Hypothalamus (tissue), 51 donors: ENCODE measurements around the gene C1QB.
"Not testable (repeated sequence)": the region's sequence is repeated elsewhere in the genome, so short reads cannot be mapped to it uniquely, and the experiment has no call there.

Experiments
- DNase-seq, 51 donors: peaks; one replicate each; lab custom pipeline; 2025; lab: John Stamatoyannopoulos, UW

The C1QB gene

DNA sequence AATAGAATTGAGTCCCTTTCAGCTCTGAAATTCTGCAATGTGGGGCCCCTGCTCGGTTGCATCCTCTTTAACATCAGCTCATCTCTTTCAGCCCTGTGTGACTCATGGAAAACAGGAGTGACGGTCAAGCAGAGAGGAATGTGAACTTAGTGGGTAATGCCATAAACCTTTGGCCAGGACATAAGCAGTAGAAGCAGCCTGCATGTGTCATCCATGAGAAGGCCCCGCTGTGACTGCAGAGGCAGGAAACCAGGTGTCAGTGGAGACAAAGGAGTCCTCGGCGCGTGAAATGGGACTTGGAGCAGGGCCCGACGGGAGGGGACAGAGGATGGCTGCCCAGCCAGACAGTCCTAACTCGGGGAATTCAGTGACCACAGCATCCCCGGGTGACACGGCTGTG is 36.5 kb downstream of the C1QB start:
- no peak for DNase-seq

DNA sequence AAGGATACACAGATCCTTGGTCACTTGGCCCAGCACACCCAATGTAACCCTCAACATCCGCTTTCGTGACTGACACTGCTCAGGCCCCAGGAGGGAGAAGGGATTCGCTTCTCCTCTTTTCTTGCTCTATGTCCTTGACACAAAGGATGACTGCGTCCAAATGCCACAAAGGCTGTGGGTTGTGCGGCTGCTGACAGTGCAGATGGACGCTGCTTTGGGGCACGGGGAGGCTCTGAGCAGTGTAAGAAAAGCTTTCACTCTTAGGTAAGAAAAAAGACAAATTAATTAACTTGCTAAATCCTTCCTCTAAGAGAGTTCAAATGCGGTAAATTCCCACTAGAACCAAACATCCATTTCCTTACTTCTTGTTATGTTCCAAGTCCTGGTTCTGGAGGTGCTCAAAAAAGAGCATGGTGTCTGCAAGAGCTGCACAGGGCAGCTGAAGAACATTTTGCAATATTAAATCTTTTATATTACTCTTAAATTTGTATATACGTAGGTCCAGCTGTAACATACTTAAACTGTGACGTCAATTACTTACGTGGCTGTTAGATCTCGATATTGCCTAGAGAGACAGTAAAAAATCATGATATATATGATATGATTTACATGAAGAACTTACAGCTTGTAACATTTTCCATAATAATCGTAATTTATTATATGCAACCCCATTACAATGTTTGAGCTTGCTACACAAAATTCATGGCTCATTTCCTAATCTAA is 38.2 kb downstream of the C1QB start:
- DNase-seq = no peak

DNA sequence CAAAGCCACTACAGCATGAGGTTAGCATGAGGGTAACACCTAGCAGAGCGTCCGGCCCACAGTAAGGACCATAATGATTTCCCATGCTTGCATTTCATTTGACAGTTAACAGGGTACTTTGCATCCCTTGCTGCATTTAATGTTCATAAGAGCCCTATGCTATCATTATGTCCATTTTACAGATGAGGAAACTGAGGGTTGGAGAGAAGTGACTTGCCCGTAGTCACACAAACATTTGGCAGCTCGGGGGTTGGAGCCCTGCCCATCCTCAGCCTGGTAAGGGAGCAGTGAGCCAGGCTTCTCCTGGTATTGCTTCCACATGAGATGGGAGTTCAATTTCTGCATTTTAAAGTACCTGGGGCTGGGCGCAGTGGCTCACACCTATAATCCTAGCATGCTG is 41.1 kb downstream of the C1QB start:
- DNase-seq = no peak

DNA sequence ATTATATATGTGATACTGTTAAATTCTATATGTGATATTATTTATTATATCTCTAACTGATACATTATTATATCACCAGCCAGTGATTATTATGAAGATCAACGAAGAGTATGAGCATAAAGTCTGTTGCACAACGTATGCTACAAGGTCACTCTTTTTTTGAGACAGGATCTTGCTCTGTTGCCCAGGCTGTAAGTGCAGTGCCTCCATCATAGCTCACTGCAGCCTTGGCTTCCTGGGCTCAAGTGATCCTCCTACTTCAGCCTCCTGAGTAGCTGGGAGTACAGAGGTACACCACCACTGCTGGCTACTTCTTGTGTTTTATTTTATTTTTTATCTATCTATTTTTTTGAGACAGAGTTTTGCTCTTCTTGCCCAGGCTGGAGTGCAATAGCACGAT is 43.6 kb downstream of the C1QB start:
- DNase-seq = no peak

DNA sequence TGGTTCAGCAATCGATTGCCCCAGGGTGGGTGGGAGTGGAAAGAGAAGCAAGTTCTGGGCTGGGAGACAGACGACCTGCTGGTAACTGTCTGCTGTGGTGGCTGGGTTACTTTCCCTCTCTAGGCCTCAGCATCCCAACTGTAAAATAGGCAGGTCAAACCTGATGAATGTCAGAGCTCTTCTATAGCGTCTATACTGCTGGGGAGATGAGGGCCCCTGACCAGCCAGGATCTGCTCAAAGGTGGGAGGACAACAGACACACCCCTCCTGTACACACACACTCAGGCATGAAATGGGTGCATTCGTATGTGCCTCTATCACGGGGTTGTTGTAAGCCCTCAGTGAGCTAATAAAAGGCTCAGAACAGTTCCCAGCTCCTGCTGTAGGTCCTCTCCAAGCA is 44.9 kb downstream of the C1QB start:
- no peak for DNase-seq

DNA sequence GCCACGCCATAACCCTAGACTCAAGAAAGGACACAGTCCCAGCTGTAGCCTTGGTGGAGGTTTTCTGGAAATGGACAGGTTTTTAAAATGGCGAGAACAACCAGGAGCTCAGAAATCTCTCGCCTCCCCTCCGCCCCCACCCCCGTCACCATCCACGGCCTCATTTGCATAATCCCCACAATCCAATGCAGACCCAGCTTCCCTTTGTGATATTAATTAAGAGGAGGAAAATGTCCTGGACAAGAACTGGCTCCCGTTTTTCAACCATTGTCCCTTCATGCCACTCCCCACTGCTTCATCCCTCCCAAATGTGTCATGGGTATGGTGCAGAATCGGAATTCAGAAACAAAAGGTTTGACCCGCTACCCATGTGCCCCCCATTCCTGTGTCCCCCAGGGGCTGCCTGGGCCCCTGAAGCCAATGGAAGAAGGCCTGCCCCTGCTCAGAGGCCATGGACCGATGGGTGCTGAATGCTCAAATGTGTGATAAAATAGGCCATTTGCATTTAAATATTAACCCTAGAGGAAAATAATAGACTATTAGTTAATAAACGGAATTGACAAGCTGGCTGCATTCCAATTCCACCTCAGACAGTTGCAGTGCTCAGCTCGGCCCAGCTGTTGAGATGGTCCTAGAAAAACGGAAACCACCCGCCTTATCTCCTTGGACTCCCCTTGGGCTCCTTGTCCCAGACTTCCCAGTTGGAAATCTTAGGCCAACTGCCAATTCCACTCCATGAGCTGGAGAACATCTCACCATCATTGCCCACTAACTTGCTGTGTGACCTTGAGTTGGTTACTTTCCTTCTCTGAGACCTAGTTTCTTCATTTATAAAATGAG is 46.9 kb downstream of the C1QB start:
- no peak for DNase-seq

DNA sequence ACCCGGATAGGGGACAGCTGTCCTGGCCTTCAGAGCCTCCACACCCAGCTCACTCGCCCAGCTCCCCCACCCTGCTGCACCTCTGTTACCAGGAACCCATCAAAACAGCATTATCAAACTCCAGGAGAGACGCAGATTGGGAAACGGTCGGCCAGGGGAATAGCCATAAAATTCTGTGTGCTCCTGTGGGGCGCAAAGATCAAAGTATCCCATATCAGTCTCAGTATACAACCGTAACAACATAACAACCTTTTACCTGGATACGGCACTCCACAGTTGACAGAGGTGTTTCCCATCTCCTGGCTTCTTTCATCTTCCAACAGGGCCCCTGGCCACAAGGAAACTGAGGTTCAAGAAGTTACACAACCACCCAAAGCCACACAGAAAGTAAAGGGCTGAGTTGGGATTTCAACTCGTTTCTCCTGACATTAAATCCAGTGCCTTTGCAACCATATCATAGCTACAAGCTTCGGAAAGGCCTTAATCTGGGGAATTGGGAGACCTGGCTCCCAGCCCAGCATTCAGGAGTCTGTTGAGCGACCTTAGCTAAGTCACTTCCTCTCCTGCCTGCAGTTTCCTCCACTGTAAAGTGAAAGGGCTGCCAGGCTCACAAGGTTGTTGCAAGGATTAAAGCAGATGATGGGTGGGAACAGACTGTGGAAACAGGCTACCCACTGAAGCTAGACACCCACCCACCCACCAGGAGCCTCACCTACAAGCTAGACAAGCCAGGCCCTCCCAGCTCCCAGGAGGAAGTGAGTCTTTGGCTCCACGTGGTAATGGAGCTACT is 49.5 kb downstream of the C1QB start:
- DNase-seq = no peak

DNA sequence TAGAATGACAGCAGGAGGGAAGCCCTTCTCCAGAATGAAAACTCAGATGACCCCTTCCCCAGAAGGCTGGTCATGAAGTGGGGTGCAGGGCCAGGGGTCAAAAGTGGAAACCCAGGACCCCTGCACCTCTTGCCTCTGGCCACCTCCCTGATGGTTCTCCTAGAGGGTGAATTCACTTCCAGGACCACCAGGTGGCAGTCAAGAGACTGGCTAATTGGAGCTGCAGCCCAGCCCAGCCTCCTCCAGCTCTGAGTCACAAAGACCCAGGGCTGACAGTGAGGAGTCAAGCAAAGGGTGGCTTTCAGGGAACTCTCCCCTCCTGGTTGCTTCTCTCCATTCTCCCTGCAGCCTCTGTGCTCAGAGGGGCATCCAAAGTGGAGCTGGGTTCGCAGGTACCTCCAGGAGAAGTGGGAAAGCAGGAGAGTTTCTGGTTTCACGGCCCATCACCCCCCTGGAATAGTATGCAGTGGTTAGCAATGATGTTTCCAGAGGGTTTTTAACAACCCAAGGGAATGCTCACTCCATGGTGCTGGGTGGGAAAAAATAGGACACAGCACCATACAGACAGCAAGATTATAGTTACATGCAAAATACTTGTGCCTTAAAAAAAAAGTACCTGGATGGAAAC is 51.5 kb downstream of the C1QB start:
- peak in 50 of 51 donors; percentile 9 to 91 (median 71) for DNase-seq

DNA sequence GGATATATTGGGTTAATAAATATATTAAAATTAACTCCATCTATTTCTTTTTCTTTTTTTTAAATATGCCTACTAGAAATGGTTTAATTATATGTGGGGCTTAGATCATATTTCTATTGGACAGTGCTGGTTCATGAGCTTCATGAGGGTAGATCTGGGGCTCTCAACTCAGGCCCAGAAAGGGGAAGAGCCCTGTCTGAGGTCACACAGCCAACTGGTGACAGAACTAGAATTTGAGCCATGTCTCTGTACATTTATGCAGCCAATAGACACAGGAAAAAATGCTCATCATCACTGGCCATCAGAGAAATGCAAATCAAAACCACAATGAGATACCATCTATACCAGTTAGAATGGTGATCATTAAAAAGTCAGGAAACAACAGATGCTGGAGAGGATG is 52.5 kb downstream of the C1QB start:
- no peak for DNase-seq

DNA sequence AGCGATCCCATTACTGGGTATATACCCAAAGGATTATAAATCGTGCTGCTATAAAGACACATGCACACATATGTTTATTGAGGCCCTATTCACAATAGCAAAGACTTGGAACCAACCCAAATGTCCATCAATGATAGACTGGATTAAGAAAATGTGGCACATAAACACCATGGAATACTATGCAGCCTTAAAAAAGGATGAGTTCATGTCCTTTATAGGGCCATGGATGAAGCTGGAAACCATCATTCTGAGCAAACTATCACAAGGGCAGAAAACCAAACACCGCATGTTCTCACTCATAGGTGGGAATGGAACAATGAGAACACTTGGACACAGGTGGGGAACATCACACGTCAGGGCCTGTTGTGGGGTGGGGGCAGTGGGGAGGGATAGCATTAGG is 53.1 kb downstream of the C1QB start:
- DNase-seq = not testable (repeated sequence)

DNA sequence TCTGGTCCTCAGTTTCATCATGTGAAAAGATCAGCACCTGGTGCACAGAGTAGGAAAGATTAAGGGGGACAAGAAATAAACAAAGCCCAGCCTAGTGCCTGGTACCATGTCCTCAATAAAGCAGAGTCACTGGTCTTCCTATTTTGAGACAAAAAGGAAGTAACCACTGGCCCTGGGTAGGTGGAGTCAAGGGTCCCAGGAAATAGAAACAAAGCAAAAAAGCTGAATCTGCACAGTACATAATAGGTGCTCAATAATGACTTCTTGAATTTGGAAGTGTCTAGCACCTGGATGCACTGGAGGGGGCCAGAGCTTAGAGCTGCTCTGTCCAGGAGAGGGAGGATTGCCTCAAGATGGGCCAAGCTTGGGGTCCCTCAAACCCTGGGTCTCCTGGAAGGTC is 55.7 kb downstream of the C1QB start:
- DNase-seq = no peak

DNA sequence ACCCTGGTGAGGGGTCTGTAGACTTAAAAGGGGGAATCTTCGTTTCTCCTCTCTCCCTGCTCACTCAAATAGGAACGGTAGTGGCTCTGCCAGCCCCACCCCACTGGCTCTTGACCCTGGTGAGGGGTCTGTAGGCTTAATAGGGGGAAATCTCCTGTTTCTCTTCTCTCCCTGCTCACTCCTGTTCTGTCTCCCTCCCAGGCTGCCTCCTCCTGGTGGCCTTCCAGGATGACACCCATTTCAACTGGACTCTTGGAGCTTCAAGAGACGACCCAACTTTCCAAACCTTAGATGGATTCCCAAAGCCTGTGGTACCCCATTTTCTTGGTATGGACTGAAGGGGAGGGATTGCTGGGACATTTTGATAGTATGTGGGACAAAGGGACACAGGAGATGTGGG is 56.2 kb downstream of the C1QB start:
- no peak for DNase-seq

DNA sequence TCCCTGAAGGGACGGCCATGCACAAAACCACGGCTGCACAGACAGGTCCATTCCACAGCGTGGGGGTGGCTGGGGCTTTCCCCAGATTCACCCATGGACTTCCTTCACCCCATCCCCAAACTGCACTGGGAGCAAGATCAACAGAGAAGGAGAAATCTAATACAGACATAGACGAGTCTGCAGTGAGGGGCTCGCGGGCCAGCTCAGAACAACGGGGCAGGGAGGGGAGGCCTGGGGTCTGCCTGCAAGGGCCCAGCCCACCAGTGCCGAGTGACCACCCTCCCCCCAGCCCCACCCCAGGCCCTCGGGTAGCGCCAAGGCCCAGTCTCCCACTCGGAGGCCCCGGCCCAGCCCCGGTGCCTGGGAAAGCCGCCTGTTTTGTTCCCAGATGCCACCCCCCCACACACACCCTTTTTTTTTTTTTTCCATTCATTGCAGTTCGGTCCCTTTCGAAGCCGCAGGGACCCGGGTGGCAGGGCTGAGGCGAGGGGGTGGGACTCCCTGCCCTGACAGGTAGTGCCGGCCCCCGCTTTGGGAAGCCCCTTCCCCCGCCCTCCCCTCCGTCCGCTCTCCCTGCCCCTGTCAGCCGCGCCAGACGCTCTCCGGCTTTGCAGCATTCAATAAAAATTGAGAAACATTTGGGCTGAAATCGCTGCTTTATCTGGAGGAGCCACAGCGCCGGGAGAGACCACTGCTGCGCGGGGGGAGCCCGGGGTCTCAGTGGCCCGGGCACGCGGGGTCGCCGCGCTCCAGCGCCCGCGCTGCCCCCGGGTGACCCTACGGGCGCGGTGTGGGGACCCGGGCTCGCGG is 57.1 kb downstream of the C1QB start:
- peak in 46 of 51 donors; percentile 9 to 76 (median 45) for DNase-seq

DNA sequence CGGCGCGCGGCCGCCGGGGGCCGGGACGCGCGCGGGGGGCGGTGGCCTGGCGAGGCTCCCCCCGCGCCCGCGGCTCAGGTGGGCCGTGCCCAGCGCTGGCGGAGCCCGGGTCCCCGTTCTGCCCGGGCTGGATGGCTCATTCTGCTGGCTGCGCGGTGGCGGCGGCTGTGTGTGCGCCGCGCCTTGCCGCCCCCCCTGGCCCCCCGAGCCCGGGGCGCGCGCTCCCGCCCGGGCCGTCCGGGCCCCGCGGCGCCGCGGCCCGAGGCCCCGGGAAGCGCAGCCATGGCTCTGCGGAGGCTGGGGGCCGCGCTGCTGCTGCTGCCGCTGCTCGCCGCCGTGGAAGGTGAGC is 57.6 kb downstream of the C1QB start, which contains the start of gene EPHB2:
Gene EPHB2 (plus strand): TSS at position 139 of the 349 bp plus-strand sequence. CDS start 144 bp downstream, at position 283.
- peak in 38 of 51 donors; percentile 13 to 76 (median 50) for DNase-seq

DNA sequence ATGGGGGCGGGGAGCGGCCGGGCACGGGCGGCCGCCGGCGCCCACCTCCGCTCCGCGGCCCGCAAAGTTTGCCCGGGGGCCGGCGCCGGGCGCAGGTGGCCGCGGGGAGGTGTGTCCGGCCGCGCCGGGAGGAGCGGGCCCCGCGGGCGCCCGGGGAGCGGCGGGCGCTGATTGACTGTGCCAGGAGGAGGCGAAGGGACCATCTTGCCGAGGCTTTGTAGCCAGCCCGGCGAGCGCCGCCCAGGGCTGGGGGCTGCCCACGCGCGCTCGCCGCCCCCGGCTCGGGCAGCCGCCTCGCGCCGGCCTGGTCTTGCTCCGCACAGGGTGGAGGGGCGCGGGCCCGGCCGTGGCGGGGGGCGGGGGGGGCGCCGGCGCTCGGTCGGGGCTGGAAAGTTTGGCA is 58.0 kb downstream of the C1QB start:
- DNase-seq = no peak
